ENCODE results near the gene ACTR3C.
"Not testable (repeated sequence)": the region's sequence is repeated elsewhere in the genome, so short reads cannot be mapped to it uniquely, and the experiment has no call there.

ACTR3C gene

DNA sequence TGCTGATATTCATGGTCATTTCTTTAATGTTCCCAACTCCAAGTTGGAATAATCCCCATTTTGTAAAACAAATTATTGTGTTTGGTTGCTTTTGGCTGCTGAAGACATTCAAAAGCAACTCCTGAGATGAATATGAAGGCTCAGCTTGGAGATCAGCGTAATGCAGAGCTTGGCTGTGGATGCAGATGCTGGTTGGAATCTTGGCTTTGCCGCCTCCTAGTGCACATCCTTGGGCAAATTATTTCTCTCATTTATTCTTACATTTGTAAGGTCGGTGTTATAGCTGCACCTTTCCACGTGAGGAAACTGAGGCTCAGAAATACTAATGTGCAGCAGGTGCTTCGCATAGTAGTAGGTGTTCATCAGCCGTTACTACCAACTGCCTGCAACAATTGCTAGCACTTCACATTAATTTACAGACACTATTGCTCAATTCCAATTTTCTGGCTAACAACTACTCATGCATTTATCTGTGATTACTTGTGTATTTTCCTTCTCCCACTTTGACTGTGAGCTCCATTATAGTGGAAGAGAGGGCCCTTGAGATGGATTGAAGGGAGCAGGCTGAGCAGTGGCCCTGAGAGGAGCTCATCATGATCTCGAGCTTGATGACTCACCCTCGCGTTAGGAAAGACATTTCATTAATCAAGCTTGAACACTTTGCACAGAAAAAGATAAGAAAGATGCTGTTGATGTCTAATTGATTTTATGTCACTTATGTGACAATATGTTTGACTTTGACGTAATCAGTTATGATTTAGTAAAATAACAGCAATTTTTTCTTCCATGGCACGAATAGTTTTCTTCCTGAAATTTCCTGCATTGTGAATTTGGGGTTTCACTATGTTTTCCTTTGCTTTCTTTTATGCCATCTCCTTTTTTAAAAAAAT is 101.0 kb downstream of the ACTR3C start:
- H3K4me1 Mint-ChIP-seq; H3K36me3 Mint-ChIP-seq (ENCODE audit: low read depth); H3K27ac Mint-ChIP-seq; H3K9me3 Mint-ChIP-seq: not testable (repeated sequence)
- H3K4me3 Mint-ChIP-seq, result peak overlapping the region in 2 of 3 experiments; percentile 59 to 71
- peaks cover 60% of the 10 kb centered on the region for H3K27me3 Mint-ChIP-seq (ENCODE audit: low read depth)
- TF ChIP-seq, protein P1, sequence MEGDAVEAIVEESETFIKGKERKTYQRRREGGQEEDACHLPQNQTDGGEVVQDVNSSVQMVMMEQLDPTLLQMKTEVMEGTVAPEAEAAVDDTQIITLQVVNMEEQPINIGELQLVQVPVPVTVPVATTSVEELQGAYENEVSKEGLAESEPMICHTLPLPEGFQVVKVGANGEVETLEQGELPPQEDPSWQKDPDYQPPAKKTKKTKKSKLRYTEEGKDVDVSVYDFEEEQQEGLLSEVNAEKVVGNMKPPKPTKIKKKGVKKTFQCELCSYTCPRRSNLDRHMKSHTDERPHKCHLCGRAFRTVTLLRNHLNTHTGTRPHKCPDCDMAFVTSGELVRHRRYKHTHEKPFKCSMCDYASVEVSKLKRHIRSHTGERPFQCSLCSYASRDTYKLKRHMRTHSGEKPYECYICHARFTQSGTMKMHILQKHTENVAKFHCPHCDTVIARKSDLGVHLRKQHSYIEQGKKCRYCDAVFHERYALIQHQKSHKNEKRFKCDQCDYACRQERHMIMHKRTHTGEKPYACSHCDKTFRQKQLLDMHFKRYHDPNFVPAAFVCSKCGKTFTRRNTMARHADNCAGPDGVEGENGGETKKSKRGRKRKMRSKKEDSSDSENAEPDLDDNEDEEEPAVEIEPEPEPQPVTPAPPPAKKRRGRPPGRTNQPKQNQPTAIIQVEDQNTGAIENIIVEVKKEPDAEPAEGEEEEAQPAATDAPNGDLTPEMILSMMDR (IDR thresholded peaks at IDR 0.05; ENCODE audit: unreplicated experiment in 3 of 3), result peak in 1 of 3 experiments; percentile 15

DNA sequence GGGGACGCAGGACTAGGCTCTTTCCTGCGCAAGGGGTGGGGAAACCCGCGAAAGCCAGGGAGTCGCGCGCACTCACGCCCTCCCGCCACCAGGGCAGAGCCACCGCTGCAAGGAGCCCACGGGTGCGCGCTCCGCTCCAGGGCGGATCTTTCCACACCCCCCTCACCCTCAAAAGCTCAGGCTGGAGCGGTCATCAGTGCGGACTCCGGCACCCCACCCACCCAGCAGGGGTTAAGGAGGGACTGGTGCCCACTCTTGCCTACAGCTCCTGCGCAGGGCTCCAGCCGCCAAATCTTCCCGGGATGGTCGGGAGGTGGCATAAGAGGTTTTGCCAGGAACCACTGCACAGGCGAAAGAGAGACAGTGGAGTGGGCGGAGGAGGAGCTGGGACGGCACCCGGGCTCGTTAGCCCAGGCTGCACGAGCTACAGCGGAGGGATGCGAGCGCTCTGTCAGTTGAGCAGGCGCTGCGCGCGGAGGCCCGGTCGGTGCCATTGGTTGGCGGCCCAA is 102.6 kb downstream of the ACTR3C start:
- H3K4me1 Mint-ChIP-seq; H3K27ac Mint-ChIP-seq; H3K9me3 Mint-ChIP-seq; H3K36me3 Mint-ChIP-seq (ENCODE audit: low read depth): not testable (repeated sequence)
- Mint-ChIP-seq H3K4me3 (peak overlapping the region in 2 of 3 experiments; percentile 31 to 32), H3K27me3 (ENCODE audit: low read depth) (peaks cover 48% of the 10 kb centered on the region)

DNA sequence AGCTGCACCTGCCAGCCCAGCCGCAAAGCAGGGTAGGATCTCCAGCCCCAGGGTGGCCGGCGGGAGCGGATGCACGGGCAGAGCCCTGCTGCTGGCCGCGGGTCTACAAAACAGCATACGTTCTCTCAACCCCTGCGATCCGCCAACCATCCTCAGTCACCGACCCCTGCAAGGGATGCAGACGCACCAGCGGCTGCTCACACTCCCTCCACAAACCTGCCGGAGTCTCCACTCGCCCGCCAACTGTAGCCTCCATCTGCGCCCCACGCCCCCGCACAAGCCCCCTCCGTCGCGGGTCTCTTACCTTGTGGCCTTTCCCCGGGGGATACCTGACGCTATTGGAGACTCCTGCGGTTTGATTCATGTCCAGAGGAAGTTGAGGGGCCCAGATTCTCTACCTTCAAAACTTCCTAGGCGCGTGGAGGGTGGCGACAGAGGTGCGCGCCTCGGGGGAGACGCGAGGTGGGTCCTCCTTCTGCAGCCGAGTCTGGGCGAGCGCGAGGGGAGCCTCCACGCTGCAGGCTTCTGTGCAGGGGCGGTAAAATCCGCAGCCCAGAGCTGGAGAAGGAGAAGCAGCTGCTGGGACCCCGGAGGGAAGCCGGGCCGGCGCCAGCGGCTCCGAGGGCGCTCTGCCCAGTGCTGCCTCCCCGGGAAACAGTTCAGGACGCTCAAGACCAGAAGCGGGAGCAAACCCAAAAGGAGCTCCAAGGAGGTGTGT is 103.2 kb downstream of the ACTR3C start:
- not testable (repeated sequence) for H3K4me1 Mint-ChIP-seq
- peak overlapping the region; percentile 51 to 70 (median 68) for H3K4me3 Mint-ChIP-seq

DNA sequence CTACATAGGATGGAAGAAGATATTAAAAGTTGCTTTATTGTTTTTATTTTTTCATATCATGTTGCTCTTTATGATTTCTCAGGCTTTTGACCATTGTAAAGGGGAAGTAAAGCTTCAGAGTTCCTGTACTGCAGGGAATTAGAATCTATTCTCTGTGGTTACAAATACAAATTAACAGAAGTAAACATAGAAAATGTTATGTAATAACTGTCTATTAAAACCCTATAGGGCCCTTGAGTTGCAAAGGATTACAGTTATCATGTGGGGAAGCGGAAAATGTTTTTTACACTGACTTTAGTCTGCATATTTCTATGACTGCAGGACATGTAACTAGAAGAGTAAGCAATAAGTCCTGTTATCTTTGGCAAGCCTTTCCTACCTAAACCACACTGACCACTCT is 116.5 kb downstream of the ACTR3C start:
- H3K4me1 Mint-ChIP-seq; H3K9me3 Mint-ChIP-seq; H3K4me3 Mint-ChIP-seq; H3K27me3 Mint-ChIP-seq (ENCODE audit: low read depth); H3K27ac Mint-ChIP-seq; H3K36me3 Mint-ChIP-seq (ENCODE audit: low read depth): not testable (repeated sequence)

More for the DNA sequence above, 103.2 kb downstream of the ACTR3C start:
- not testable (repeated sequence) for H3K36me3 Mint-ChIP-seq (ENCODE audit: low read depth); H3K27ac Mint-ChIP-seq; H3K9me3 Mint-ChIP-seq
- H3K27me3 Mint-ChIP-seq (ENCODE audit: low read depth), result peaks cover 43% of the 10 kb centered on the region

DNA sequence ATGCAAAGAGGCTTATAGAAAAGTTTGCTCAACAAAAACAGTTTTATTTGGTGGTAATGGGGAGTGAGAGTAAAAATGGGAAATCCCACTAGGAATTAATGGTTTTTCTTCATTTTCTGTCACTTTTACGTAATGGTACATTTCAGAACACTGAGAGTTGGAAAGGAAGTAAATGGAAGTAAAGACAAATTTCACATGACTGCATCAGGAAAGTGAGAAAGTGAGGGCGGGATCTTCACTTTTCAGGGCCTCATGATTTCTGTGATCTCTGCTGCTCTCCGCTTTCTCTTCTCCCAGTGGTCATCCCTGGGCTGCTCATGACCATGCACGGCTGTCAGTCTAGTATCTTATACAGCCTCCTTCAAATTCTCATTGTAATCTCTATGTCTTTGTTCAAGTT is 117.5 kb downstream of the ACTR3C start:
- H3K4me1 Mint-ChIP-seq; H3K36me3 Mint-ChIP-seq (ENCODE audit: low read depth); H3K27ac Mint-ChIP-seq; H3K27me3 Mint-ChIP-seq (ENCODE audit: low read depth); H3K9me3 Mint-ChIP-seq; H3K4me3 Mint-ChIP-seq: not testable (repeated sequence)

DNA sequence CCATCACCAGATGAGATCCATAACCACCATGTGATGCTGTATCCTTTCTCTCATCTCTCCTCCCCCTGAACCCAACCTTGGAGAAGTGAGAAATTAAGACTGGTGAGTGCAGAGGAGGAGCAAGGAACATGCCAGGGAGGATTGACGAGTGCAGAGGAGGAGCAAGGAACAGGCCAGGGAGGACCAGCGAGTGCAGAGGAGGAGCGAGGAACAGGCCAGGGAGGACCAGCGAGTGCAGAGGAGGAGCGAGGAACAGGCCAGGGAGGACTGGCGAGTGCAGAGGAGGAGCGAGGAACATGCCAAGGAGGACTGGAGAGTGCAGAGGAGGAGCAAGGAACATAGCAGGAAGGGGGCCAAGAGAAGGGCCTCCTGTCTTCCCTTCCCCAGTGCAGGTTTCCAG is 118.8 kb downstream of the ACTR3C start:
- not testable (repeated sequence) for H3K9me3 Mint-ChIP-seq; H3K4me1 Mint-ChIP-seq; H3K36me3 Mint-ChIP-seq (ENCODE audit: low read depth); H3K27me3 Mint-ChIP-seq (ENCODE audit: low read depth); H3K4me3 Mint-ChIP-seq; H3K27ac Mint-ChIP-seq

DNA sequence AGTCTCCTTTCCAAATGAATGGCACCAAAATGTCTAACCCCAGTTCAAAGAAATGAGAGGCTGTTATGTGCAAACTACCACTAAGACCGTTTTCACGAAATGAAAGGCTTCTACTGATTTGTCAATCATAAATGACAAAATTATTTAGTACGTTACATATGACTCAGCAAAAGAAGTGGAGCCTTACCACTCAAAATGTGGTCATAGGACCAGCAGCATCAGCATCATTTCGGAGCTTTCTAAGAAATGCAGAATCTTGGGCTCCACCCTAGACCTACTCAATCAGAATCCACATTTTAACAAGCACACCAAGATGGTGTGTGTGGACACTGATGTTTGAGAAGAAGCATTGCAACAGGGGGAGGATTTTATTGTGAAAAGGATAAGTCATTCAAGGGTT is 120.5 kb downstream of the ACTR3C start:
- not testable (repeated sequence) for H3K4me3 Mint-ChIP-seq; H3K27me3 Mint-ChIP-seq (ENCODE audit: low read depth); H3K36me3 Mint-ChIP-seq (ENCODE audit: low read depth); H3K27ac Mint-ChIP-seq; H3K9me3 Mint-ChIP-seq; H3K4me1 Mint-ChIP-seq
